CD4-positive, alpha-beta T cell treated with Interleukin-6 at 100 ng/mL for 8 hours (primary cell): ENCODE data around the gene EPC2.
"Not testable (repeated sequence)": the region's sequence is repeated elsewhere in the genome, so short reads cannot be mapped to it uniquely, and the experiment has no call there.

Experiments used
- DNase-seq: peaks from one replicate; pipeline ENCODE4 v3.0.0-alpha.2; 2020; ENCODE audit warnings: mixed read lengths, low spot score

Gene EPC2

DNA sequence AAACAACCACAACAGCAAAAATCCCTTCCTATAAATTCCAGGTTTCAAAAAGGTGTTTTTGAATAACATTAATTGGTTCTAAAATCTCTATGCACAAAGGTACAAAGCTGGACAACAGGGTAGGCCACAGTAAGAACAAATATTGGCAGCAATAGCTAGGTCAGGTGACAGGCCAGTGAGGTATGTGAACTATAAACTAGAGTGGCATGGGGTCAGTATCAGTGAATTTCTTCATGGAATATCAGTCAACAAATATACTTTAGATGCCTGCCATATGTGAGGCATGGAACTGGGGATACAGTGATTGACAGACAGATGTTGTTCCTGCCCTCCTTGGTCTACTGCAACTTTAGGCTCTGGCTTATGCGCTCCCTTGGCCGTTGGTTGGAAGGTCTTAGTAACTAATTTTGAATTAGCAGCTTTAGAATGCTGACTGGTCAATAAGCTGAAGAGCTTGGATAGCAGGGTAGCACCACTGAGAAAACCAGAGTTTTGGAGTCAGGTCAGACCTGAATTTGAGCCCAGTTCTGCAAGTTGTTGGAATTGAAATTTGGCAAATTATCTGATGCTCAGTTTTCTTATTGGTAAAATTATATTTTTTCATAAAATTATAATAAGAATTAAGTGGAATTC is 2.3 kb upstream of the EPC2 start:
- DNase-seq = no peak

DNA sequence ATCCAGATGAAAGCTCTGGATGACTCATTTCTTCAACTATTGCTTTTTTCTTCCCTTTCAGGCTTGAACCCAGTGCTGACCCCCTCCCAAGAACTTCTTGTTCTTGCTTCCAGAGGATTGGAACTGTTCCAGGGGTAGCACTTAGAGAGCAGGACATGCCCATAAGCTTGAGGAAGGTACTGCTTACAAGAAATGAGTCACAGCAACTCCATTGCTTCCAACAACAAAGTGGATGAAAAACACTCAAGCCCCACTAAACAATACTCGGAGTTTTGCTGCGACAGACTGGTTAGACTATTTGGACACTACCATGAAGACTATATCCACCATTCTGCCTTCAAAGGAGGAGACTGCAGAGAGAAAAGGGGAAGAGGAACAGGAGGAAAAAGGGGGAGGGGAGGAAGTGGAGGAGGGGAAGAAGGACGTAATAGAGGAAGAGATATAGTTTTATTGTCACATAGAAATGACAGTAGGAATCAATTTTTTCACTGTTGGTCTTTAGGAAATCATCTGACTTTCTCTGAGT is 1.6 kb upstream of the EPC2 start:
- no peak for DNase-seq

DNA sequence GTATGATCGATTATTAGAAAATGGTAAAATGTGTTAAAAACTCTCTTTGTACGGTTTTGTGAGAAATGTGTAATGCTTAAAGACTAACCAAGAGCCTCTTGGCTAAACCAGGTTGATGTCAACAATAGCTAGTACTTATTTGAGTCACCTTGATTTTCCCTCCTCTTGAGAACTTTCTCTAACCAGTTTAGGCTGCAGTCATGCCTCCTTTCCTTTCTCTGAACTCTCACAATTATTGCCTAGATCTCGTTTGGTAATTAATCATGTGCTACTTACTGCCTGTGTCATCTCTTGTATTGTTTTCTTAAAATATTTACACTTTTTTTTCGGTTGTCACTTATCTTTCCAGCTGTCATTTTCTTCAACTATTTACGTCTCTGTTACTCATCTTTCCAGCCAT is 1.1 kb upstream of the EPC2 start:
- DNase-seq = no peak

DNA sequence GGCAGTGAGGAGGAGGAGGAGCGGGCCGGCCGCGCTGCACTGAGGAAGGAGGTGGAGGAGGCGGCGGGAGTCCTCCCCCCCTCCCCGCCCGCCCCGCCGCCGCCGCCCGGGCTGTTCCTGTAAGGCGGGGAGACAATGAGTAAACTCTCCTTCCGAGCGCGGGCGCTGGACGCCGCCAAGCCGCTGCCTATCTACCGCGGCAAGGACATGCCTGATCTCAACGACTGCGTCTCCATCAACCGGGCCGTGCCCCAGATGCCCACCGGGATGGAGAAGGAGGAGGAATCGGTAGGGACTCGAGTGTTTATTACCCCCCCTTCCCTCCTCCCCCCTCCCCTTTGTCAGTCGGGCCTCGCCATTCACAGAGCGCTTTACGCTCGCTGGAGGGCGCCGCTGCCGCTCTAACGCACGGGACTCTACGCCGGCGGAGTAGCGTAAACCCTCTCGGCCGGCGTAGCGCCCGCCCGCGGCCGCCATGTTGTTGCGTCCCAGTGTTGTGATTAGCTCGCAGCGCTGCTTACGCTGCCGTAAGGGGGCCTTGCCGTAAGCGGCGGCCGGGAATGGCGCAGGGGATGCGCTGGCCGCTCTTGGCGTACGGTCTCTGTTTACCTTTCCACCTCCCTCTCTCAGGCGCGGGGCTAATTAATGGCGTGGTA is 460 bp downstream of the EPC2 start:
- peak; percentile 90 for DNase-seq

DNA sequence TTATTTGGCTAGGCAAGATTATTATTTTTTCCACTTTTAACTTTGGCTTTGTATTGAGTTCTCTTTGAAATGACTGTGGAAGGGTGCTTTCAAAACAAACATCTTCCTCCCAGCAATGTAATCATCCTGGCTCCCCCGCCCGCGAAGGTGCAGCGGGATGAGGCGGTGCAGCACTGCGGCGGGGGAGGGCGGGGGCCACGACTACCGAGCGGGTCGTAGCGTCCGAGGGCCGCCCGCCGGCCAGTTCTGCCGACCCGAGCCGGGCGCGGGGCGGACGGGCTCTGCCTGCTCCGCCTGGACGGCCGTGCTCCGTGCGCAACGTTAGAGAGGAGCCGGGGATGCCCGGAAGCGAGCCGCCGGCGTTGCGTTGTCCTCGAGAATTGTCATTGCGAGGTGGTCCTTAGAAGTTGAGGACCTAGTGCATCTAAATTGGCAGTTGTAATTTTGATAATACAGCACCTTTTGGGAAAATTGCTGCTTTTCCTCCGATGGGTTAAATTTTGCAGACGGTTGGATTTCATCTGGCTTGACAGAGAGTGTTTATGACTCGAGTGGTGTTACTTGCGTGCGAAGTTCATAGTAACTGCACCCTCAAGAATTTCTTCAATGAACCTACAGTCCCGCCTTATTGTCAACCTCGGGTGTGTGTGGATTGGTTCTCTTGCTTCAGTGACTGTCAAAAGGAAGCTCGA is 1.1 kb downstream of the EPC2 start:
- peak; percentile 86 for DNase-seq

DNA sequence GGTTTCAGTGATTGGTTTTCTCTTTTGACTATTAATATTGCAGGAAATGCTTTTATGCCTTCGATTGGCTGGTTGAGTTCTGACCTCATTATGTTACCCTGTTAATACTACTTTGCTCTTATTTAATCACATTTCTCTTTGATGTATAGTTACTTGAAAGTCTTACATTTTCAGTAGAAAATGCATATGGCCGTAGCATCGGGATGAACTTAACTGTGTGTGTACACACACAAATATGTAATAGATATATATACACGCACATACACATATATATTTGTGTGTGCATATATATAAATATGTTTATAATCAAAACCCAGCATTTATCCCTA is 1.6 kb downstream of the EPC2 start:
- DNase-seq = no peak

DNA sequence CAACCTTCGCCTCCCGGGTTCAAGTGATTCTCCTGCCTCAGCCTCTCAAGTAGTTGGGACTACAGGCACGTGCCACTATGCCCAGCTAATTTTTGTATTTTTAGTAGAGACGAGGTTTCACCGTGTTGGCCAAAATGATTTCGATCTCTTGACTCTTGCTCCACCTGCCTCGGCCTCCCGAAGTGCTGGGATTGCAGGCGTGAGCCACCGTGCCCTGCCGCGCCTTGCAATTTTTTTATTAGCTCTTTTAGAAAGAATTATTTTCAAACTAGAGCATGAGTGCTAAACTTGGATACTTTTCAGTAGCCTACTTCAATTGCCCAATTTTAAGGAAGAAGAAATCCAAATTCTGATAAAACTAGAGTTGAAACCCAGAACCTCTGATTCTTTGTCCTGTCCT is 3.2 kb downstream of the EPC2 start:
- DNase-seq = not testable (repeated sequence)

DNA sequence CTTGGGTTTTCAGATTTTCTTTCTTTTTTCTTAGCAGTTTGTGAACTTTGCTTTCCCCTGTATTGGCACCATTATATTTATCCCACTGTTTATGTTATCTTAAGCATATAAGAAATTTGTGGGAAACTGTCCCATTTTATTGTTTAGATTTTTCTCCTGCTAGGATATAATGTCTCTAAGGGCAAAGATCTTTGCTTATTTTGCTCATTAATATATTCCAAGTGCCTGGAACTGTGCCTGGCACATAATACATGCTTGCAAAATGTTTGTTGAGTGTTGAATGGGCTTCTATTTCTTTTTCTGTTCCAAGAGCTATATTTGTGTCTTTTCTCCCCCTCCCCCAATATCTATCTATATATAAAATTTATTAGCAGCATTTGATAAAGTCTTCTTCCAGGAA is 5.4 kb downstream of the EPC2 start:
- DNase-seq = no peak

DNA sequence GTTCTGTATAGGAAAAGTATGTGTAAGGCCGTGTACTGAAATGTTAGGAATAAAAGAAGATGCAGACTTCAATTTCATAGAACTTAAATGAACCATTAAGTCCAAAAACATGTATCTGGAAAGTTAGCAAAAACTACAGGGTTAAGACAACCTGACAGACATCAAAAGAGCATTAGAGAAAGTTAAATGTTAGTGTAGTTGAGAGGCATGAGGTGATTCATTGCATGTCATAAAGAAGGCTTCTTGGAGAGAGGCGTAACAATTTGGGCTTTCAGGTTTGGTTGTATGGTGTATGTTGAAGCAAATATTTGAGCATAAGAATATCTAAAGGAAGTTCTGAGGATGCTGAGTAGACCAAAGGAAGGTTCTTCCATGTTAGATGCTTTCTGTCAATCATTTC is 6.3 kb downstream of the EPC2 start:
- DNase-seq = no peak

DNA sequence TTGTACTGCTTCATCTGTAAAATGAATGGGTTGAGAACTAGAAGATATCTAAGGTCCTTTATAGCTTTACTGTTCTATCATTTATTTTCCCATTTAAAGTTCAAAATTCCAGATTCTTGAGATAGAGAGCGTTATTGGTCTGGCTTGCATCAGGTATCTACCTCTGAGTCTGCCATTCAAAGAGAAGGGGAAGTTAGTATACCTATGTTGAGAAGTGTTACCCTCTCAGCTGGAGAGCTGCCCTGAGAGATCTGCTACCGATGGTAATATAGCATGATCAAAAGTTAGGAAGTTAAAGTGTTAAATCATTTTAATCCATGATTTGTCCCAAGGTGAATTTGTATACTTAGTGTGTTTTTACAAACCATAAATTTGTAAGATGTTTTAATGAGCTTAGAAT is 7.4 kb downstream of the EPC2 start:
- DNase-seq = no peak

DNA sequence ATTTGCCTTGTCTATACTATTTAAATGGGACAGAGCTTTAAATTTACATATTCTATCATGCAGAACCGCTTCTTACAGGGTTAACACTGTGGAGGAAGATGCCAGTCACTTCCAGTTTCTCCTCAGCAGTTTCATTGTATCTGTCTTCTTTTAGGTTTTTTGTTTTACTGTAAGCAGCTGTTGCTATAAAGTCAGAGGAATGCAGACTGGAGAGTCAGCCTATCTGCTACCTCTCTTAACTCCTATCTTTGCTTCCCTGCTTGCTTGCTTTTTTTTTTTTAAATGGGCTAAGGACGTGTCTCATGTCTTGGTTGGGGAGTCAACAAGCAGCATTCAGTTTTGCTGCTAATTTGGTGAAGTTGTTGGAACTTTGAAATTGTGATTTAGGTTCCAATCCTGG is 8.9 kb downstream of the EPC2 start:
- no peak for DNase-seq

DNA sequence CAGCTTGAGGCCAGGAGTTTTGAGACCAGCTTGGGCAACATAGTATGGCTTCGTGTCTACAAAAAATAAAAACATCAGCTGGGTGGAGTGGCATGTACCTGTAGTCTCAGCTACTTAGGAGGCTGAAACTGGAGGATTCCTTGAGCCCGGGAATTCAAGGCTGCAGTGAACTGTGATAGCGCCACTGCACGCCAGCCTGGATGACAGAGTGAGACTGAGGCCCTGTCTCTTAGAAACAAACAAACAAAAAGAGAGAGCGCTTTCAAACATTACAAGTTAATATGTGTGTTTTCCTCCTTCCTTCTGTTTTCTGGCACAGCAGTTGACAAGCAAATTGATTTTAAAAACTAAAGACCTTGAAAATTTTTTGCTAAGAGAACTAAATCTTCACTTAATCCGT is 9.9 kb downstream of the EPC2 start:
- no peak for DNase-seq

DNA sequence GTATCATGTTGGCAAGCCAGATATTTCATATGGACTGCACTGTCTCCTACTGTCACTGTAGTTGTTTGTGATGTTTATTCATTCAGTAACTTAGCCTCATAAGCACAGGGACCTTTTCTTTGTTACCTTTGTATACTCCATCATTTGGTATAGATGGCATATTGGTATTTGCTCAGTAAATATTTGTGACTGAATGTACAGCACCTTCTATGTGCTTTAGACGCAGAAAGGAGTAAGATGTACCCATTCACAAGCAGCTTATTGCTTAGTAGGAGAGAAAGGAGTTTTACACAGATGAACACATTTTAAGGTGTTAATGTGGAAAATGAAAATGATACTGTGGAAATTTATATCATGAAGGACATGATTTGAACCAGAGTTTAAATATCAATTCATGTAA is 12.0 kb downstream of the EPC2 start:
- DNase-seq = no peak

DNA sequence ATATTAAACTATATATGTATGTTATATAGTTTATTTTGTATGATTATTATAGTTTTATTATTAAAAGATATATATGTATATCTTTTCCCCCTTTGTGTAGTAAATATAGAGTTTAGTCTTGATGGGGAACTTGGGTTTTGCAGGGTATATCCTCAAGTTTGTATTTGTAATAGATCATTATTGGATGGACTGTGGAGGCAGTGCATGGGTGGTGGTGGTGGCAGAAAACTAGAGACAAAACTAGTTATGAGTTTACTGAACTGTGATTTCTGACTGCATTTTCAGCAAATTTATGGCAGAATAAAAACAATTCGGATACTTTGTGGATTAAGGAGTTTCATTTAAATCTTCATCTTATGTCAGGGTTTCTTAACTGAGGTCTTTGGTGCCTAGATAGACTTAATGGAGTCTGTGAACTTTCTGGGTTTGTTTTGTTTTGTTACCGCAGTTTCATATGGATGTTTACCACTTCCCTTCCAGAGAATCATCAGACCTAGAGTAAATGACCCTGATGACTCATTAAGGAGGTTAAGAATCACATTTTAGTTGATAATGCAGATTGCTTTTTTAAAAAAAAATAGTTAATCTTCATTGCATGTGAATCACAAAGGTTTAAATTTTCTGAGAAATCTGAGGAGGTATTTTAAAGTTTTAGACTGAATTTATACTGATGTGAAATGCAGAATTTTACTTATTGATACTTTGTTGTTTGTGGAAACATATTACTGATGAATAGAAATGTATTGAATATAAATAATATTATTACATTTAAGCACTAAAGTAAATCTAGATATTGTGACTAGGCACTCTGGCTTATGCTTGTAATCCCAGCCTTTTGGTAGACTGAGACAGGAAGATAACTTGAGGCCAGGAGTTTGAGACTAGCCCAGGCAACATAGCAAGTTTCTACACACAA is 14.5 kb downstream of the EPC2 start:
- DNase-seq = peak; percentile 45

DNA sequence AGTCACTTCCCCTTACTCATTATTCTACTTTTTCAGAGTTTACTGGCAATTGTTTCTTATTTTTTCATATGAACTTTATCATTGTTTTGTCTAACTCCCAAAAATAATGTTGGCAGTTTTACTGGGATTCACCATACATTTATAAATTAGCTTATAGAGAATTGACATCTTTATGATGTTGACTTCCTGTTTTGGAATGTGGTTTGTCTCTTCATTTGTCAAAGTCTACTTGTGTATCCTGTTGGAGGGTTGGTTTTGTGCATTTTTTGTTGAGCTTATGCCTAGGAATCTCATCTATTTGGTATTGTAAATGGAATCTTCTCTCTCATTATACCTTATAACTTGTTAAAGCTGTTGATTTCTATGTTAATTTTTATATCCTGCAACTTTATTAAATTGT is 16.4 kb downstream of the EPC2 start:
- DNase-seq = no peak

DNA sequence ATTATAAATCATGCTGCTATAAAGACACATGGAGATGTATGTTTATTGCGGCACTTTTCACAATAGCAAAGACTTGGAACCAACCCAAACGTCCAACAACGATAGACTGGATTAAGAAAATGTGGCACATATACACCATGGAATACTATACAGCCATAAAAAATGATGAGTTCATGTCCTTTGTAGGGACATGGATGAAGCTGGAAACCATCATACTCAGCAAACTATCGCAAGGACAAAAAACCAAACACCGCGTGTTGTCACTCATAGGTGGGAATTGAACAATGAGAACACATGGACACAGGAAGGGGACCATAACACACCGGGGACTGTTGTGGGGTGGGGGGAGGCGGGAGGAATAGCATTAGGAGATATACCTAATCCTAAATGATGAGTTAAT is 17.8 kb downstream of the EPC2 start:
- DNase-seq = not testable (repeated sequence)

DNA sequence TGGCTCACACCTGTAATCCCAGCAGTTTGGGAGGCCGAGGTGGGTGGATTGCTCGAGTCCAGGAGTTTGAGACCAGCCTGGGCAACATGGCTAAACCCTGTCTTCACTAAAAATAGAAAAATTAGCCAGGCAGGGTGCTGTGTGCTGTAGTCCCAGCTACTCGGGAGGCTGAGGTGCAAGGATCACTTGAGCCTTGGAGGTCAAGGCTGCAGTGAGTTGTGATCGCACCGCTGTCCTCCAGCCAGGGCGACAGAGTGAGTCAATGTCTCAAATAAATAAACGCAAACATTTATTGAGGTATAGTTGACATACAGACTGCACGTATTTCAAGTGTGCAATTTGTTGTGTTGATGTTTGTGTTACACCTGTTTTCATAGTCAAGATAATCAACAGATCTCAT is 19.7 kb downstream of the EPC2 start:
- no peak for DNase-seq

DNA sequence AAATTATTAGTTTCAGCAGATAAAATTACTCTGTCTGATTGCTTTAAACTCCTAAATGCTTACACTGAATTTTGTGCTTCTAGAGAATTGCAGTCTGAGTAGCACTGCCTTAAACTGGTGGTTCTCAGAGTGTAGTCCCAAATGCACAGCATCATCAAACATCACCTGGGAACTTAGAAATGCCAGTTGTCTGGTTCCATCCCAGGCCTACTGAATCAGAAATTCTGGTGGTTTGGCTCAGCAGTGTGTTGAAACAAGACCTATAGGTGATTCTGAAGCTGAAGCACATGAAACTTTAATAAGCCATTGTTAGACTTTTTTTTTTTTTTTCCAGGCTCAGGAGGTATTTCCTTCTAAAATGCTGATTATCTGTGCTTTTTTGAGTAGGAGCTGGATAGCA is 22.0 kb downstream of the EPC2 start:
- no peak for DNase-seq

DNA sequence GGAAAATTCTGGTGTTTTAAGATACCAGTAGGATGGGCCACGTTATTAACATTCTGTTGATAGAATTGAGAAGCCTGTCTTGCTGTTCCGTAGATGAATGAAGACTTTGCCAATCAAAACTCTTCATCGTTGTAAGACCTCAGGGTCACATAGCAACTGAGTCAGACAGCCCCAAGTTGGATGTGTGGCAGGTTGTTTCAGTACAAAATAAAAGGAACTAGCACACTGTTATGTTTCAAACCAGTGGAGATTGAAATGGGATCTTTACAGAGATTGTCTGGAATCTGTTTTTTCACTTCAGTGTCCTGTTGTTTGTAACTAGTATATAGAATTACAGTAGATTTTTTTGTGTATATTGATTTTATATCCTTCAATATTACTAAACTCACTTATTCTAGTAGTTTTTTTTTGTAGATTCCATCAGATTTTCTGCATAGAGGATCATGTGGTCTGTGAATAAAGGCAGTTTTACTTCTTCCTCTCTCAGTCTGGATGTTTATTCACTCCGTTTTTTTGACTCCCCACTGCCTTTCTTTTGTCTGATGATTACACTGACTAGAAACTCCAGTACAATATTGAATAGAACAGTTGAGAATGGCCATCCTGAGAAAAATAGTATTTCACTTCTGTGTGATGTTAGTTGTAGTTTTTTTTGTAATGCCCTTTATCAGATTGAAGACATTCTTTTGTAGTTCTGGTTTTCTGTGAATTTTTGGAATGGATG is 22.7 kb downstream of the EPC2 start:
- no peak for DNase-seq

DNA sequence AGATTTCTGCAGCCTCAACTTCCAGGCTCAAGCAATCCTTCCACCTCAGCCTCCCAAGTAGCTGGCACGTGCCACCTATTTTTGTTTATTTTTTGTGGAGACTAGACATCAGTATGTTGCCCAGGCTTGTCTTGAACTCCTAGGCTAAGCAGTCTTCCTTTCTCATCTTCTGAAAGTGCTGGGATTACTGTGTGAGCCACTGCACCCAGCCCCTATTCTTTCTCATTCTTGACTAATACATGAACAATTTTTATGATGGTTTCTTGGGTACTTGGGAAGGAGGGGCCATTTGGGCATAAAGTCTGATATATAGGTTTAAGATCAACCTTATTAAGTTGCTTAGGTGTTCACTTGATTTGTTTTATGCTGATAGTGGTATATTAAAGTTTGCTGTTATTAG is 26.2 kb downstream of the EPC2 start:
- no peak for DNase-seq

DNA sequence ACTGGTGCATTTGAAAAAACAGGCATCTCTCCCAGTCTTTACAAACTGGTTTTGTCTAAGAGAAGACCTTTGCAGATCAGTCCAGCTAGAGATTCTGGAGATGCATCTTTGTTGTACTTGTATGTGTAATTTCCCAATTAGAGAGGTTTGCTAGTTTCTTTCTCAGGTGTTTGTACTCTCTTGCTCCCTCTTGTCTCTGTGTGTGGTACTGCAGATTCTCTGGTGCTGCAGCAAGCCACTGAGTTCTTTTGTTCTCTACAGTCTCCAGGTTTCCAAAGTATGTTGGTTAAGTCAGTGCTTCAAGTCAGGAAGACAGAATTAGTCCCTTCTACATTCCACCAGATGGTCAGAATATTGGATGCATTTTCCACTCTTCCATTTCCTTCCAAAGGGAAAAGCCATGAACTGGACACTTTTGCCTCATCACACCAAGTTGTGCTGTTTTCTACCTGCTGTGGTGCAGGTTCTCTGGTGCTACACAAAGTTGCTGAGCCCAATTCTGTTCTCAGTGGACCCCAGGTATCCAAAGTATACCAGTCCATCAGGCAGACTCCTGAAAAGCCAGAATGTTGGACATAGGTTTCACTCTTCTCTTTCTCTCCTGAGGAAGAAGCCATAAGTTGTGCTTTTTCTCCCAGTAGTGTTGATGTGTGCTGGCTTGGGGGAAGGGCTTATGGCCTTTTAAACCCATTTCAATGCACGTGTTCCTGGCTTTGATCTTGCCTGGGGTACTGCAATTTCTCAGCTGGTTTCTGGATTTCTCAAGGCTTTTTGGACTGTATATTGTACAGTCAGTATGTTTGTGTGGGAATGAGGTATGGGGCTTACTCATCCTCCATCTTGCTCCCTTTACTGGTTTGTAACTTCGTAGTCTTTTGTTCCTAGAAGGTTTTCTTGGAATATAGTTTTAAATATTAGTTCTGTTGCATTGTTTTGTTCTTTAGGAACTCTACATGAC is 29.8 kb downstream of the EPC2 start:
- peak; percentile 43 for DNase-seq
